Peyer's patch (tissue), 4 donors: ENCODE data around the gene ZFHX3. TPM values are rescaled to one million over a fixed set of nuclear protein-coding genes. Genes with fewer than 3 reads are reported as not detected.

ENCODE experiments used
- DNase-seq, 3 donors: peaks; one replicate each; pipeline ENCODE4 v3.0.0-alpha.2; 2017 to 2019
- H3K27ac ChIP-seq, 4 donors: fragments of 200-600 bp; sonication (generic); one replicate each; pipeline ENCODE4 v1.5.1; 2016 to 2019
- H3K27me3 ChIP-seq, 2 donors: fragments of 200-600 bp; sonication (generic); one replicate each; pipeline ENCODE4 v1.5.1; 2019
- H3K36me3 ChIP-seq, 3 donors: fragments of 200-600 bp; sonication (generic); one replicate each; pipeline ENCODE4 v1.5.1; 2016 to 2019
- H3K4me1 ChIP-seq, 4 donors: fragments of 200-600 bp; sonication (generic); one replicate each; pipeline ENCODE4 v1.5.1; 2016 to 2019
- H3K4me3 ChIP-seq, 4 donors: fragments of 200-600 bp; sonication (generic); 1 replicate in 3 of 4; 2 replicates in 1 of 4; pipeline ENCODE4 v1.5.1; 2016 to 2019; ENCODE audit warnings: mild to moderate bottlenecking in 1 of 4
- H3K9me3 ChIP-seq, 4 donors: fragments of 200-600 bp; sonication (generic); one replicate each; pipeline ENCODE4 v1.5.1; 2016 to 2019; ENCODE audit warnings: mild to moderate bottlenecking in 1 of 4
- POLR2A ChIP-seq, 2 donors: fragments of 450-650 bp; IDR thresholded peaks; one replicate each; pipeline ENCODE4 v1.5.1; 2017; ENCODE audit warnings: antibody characterized with exemption in 2 of 2, mild to moderate bottlenecking in 2 of 2, moderate library complexity in 2 of 2
- total RNA-seq, 4 donors: library from RNA; depleted of rRNA; stranded (reverse); fragments of >200 nt; gene quantifications; one replicate each; pipeline ENCODE4 v1.1.0, GENCODE V29; 2016
- TF ChIP-seq, protein P1 (sequence below), 6 experiments: fragments of 450-650 bp in 4 of 6; fragments of 200-600 bp in 2 of 6; sonication (generic) in 1 of 6; IDR thresholded peaks; one replicate each; pipeline ENCODE4 v1.5.1; 2017 to 2019; ENCODE audit warnings: antibody characterized with exemption in 6 of 6, mild to moderate bottlenecking in 3 of 6, moderate library complexity in 1 of 6

Gene ZFHX3
- total RNA-seq, 4 donors from 2014 or later, result 6.3 to 39.6 (median 14.6) TPM

- H3K36me3 ChIP-seq, result no peaks in the 10 kb centered on the region
- peak overlapping the region in 3 of 4 donors; percentile 42 to 73 (median 50) for H3K27ac ChIP-seq
- H3K27me3 ChIP-seq, result no peaks in the 10 kb centered on the region
- no peak for DNase-seq
- H3K4me3 ChIP-seq, result no peak overlapping the region
- no peak for TF ChIP-seq POLR2A (IDR thresholded peaks at IDR 0.05)
- TF ChIP-seq, protein P1, sequence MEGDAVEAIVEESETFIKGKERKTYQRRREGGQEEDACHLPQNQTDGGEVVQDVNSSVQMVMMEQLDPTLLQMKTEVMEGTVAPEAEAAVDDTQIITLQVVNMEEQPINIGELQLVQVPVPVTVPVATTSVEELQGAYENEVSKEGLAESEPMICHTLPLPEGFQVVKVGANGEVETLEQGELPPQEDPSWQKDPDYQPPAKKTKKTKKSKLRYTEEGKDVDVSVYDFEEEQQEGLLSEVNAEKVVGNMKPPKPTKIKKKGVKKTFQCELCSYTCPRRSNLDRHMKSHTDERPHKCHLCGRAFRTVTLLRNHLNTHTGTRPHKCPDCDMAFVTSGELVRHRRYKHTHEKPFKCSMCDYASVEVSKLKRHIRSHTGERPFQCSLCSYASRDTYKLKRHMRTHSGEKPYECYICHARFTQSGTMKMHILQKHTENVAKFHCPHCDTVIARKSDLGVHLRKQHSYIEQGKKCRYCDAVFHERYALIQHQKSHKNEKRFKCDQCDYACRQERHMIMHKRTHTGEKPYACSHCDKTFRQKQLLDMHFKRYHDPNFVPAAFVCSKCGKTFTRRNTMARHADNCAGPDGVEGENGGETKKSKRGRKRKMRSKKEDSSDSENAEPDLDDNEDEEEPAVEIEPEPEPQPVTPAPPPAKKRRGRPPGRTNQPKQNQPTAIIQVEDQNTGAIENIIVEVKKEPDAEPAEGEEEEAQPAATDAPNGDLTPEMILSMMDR (IDR thresholded peaks at IDR 0.05), result no peak
- no peaks in the 10 kb centered on the region for H3K4me1 ChIP-seq
- H3K9me3 ChIP-seq, result no peaks in the 10 kb centered on the region
Observed at GRCh38 chr16:72932050-72932449, 115.9 kb downstream of the ZFHX3 start.

DNA sequence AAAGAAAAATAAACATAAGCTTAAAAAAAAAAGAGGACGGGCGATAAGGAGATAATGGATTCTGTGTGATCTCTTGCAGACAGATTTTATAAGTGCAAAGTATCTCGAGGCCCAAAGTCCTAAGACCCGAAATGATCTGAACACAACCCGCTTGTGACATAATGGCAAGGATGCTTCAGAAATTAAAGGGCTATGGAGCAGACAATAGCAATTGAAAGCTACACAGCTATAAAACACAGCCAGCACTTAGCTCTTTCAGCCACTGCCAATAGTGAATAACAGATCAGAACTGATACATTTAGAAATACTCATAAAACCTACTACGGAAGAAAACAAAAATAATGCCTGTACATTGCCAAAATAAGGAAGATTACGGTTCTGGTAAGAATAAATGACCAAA is 117.5 kb downstream of the ZFHX3 start:
- no peaks in the 10 kb centered on the region for H3K4me1 ChIP-seq
- TF ChIP-seq, protein P1 (IDR thresholded peaks at IDR 0.05), result no peak
- TF ChIP-seq POLR2A (IDR thresholded peaks at IDR 0.05), result no peak
- H3K27ac ChIP-seq, result no peak overlapping the region
- no peak for DNase-seq
- no peaks in the 10 kb centered on the region for H3K9me3 ChIP-seq
- H3K4me3 ChIP-seq, result no peak overlapping the region
- H3K36me3 ChIP-seq, result no peaks in the 10 kb centered on the region
- no peaks in the 10 kb centered on the region for H3K27me3 ChIP-seq

DNA sequence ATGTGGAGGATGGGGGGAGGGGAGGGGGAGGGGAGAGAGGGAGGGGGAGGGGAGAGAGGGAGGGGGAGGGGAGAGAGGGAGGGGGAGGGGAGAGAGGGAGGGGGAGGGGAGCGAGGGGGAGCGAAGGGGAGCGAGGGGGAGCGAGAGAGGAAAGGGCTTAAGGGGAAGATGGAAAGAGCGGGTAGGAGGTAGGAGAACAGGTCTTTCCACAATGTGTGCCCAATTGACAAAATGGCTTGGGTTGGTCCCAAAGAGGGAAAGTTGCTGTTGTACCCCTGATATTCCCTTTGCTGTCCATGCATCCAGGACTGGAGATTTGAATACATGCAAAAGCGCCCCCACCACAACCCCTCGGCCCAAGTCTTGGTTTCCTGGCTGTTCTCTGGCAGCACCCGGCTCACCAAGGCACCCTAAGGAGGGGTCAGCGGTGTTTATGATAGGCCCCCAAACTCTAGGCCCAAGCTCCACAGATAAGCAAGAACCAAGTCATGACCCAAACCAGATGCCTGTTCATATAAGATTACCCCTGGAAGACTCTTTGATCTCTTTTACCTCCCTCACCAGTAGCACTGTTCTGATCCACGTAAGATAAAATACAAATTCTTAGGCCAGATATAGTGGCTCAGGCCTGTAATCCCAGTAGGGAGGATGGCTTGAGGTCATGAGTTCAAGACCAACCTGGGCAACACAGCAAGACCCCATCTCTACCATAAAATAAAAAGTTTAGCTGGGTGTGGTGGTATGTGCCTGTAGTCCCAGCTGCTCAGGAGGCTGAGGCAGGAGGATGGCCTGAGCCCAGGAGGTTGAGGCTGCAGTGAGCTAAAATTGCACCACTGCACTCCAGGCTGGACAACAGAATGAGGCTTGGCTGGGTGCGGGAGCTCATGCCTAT is 119.6 kb downstream of the ZFHX3 start:
- no peaks in the 10 kb centered on the region for H3K27me3 ChIP-seq
- TF ChIP-seq, protein P1 (IDR thresholded peaks at IDR 0.05), result no peak
- TF ChIP-seq POLR2A (IDR thresholded peaks at IDR 0.05), result no peak
- H3K4me3 ChIP-seq, result no peak overlapping the region
- no peaks in the 10 kb centered on the region for H3K4me1 ChIP-seq
- H3K27ac ChIP-seq, result no peak overlapping the region
- no peak for DNase-seq
- no peaks in the 10 kb centered on the region for H3K9me3 ChIP-seq
- H3K36me3 ChIP-seq, result no peaks in the 10 kb centered on the region

- no peak overlapping the region for H3K4me3 ChIP-seq
- no peak overlapping the region for H3K27ac ChIP-seq
- TF ChIP-seq, protein P1 (IDR thresholded peaks at IDR 0.05), result no peak
- TF ChIP-seq POLR2A (IDR thresholded peaks at IDR 0.05), result no peak
- no peak for DNase-seq
- H3K27me3 ChIP-seq, result no peaks in the 10 kb centered on the region
- H3K4me1 ChIP-seq, result no peaks in the 10 kb centered on the region
- H3K9me3 ChIP-seq, result no peaks in the 10 kb centered on the region
- H3K36me3 ChIP-seq, result no peaks in the 10 kb centered on the region
Observed at GRCh38 chr16:72927199-72928089, 120.5 kb downstream of the ZFHX3 start.

DNA sequence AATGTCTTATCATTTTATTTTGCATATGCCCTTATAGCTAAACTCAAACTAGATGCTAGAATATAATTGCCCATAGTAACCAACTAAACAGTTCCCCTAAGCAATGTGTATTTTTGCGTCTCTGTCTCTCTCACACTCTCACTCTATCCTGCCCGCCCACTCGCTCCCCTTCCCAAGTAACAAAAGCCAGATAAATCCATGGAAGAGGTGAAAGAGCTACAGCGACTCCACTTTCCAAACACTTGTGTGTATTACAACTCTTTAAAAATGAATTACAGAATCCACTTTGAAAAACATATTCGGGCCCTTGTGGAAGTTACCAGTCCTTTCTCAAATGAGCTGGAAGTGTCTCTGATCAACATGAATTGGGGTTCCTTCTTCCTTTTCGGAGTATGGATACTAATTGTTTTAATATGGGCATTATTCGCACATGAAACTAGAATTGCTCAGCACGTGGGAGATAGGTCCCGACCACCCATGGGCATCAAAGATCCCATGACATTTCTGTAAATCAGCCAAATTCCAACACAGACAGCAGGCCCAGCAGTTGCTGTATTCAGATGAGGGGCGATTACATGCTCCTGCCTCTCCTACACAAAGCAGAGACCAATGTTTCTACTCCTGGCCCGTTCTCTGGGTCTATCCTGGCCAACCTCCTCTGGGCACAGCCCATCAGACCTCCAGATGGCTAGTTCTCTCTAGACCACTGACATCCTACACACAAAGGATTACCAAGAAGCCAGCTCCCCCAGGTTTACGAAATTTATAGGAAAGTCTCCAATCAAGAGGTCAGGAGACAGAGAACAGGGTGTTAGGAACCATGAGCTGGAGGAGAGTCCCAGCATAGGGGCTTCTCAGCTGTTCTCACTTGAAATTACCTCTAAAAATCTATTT is 121.5 kb downstream of the ZFHX3 start:
- H3K36me3 ChIP-seq, result no peaks in the 10 kb centered on the region
- no peaks in the 10 kb centered on the region for H3K9me3 ChIP-seq
- H3K27ac ChIP-seq, result no peak overlapping the region
- no peak for TF ChIP-seq POLR2A (IDR thresholded peaks at IDR 0.05)
- TF ChIP-seq, protein P1 (IDR thresholded peaks at IDR 0.05), result no peak
- DNase-seq, result no peak
- peaks cover 0 to 6% (median 0%) of the 10 kb centered on the region in 4 donors for H3K4me1 ChIP-seq
- H3K4me3 ChIP-seq, result no peak overlapping the region
- H3K27me3 ChIP-seq, result no peaks in the 10 kb centered on the region
